BE2C (cell line): ENCODE measurements around the gene PLGLB1.
"Not testable (repeated sequence)": the region's sequence is repeated elsewhere in the genome, so short reads cannot be mapped to it uniquely, and the experiment has no call there.

Experiments used
- DNase-seq: peaks from one replicate; pipeline ENCODE4 v3.0.0-alpha.2; 2020
- H3K27me3 ChIP-seq: fragments of 250-450 bp; sonication (Bioruptor Pico); 2 replicates; pipeline ENCODE4 v1.5.1; 2020; ENCODE audit warnings: mild to moderate bottlenecking
- H3K36me3 ChIP-seq: fragments of 250-450 bp; sonication (Bioruptor Pico); 2 replicates; pipeline ENCODE4 v1.5.1; 2020; ENCODE audit warnings: mild to moderate bottlenecking
- H3K4me1 ChIP-seq: fragments of 250-450 bp; sonication (Bioruptor Pico); 2 replicates; pipeline ENCODE4 v1.5.1; 2020
- H3K4me3 ChIP-seq: 2 replicates; pipeline ENCODE4 v1.5.1; 2011; ENCODE audit warnings: low read depth, low read length
- H3K9me3 ChIP-seq: fragments of 250-450 bp; sonication (Bioruptor Pico); 2 replicates; pipeline ENCODE4 v1.5.1; 2020

PLGLB1 gene

GRCh38 chr2:87004398-87004797 lies 17.2 kb downstream of the PLGLB1 start:
- DNase-seq, H3K9me3 ChIP-seq, H3K27me3 ChIP-seq, H3K4me3 ChIP-seq, H3K4me1 ChIP-seq, H3K36me3 ChIP-seq: not testable (repeated sequence)
